Caco-2 (cell line): ENCODE data around the gene NCOA4. TPM values are rescaled to one million over a fixed set of nuclear protein-coding genes. Genes with fewer than 3 reads are reported as not detected.

Experiments
- BruUV-seq: library from RNA; stranded (reverse); fragments of 400-500 nt; replicated peaks from 2 replicates; lab custom pipeline; 2021; lab: Mats Ljungman, UMichigan
- CTCF ChIA-PET: fragments of 300-600 bp; sonication (Branson Sonifier 250); formaldehyde crosslinking; loops from one replicate; lab custom pipeline; 2022; ENCODE audit warnings: antibody characterized with exemption; lab: Charles Lee
- POLR2A ChIA-PET: fragments of 300-600 bp; sonication (Branson Sonifier 250); formaldehyde crosslinking; loops from one replicate; lab custom pipeline; 2022; ENCODE audit warnings: antibody characterized with exemption; lab: Charles Lee
- DNase-seq, 2 experiments: peaks; one replicate each; pipeline versions ENCODE4 v3.0.0 to v3.0.0-alpha.2; 2020 to 2022
- H3K27me3 ChIP-seq: replicated peaks from 2 replicates; pipeline ENCODE4 v1.6.0; 2011; ENCODE audit warnings: low read length; ENCODE audit not compliant: control insufficient read depth, insufficient read depth
- H3K36me3 ChIP-seq: 2 replicates; pipeline ENCODE4 v1.5.1; 2011; ENCODE audit warnings: low read length; ENCODE audit not compliant: control insufficient read depth, insufficient read depth
- H3K4me1 ChIP-seq: fragments of 250-450 bp; sonication (Bioruptor Pico); 2 replicates; pipeline ENCODE4 v1.5.1; 2020; ENCODE audit warnings: mild to moderate bottlenecking
- H3K4me3 ChIP-seq: 2 replicates; pipeline ENCODE4 v1.5.1; 2011; ENCODE audit warnings: low read depth, mild to moderate bottlenecking, control low read depth, low read length
- H3K9me3 ChIP-seq: fragments of 250-450 bp; sonication (Bioruptor Pico); 2 replicates; pipeline ENCODE4 v1.5.1; 2020; ENCODE audit warnings: mild to moderate bottlenecking, moderate library complexity
- H3K27ac Mint-ChIP-seq: one replicate; pipeline ENCODE4 v1.8.0; 2022; ENCODE audit warnings: mixed read lengths; ENCODE audit not compliant: unreplicated experiment
- H3K27me3 Mint-ChIP-seq: one replicate; pipeline ENCODE4 v1.8.0; 2022; ENCODE audit warnings: mixed read lengths; ENCODE audit not compliant: insufficient read depth, unreplicated experiment
- H3K36me3 Mint-ChIP-seq: one replicate; pipeline ENCODE4 v1.8.0; 2022; ENCODE audit warnings: mild to moderate bottlenecking, mixed read lengths; ENCODE audit not compliant: insufficient read depth, unreplicated experiment
- H3K4me1 Mint-ChIP-seq: one replicate; pipeline ENCODE4 v1.8.0; 2022; ENCODE audit warnings: low read depth, mixed read lengths; ENCODE audit not compliant: unreplicated experiment
- H3K4me3 Mint-ChIP-seq: one replicate; pipeline ENCODE4 v1.8.0; 2022; ENCODE audit warnings: mild to moderate bottlenecking, moderate library complexity, mixed read lengths; ENCODE audit not compliant: unreplicated experiment
- H3K9me3 Mint-ChIP-seq: one replicate; pipeline ENCODE4 v1.8.0; 2022; ENCODE audit warnings: mixed read lengths; ENCODE audit not compliant: unreplicated experiment
- CTCF ChIP-seq, 2 experiments: fragments of 200-600 bp in 1 of 2; IDR thresholded peaks; 1 replicate in 1 of 2; 2 replicates in 1 of 2; pipeline versions ENCODE4 v1.5.1 to v1.8.0; 2011 to 2022; ENCODE audit warnings: antibody characterized with exemption in 1 of 2, control low read depth in 1 of 2, inconsistent platforms in 1 of 2, low read depth in 1 of 2, low read length in 1 of 2, mild to moderate bottlenecking in 1 of 2, moderate library complexity in 1 of 2; ENCODE audit not compliant: insufficient read depth in 1 of 2, severe bottlenecking in 1 of 2, unreplicated experiment in 1 of 2
- intact Hi-C: fragments of 100-400 bp; cut with micrococcal nuclease; formaldehyde crosslinking; loops from one replicate; pipeline ENCODE4 v1.10.0; 2022; ENCODE audit not compliant: unreplicated experiment
- total RNA-seq: library from RNA; stranded (reverse); gene quantifications from 2 replicates; pipeline ENCODE4 v1.2.3, GENCODE V29; 2022

The NCOA4 gene
- total RNA-seq, 1 experiment from 2014 or later: 139 TPM

- Mint-ChIP-seq H3K9me3 (no peaks in the 10 kb centered on the region), H3K27ac (peak overlapping the region; percentile 98), H3K36me3 (peaks cover 30% of the 10 kb centered on the region), H3K27me3 (no peaks in the 10 kb centered on the region), H3K4me3 (peak overlapping the region; percentile 100), H3K4me1 (peaks cover 53% of the 10 kb centered on the region)
- Histone ChIP-seq H3K4me1 (peaks cover 52% of the 10 kb centered on the region), H3K9me3 (no peaks in the 10 kb centered on the region), H3K27me3 (no peaks in the 10 kb centered on the region), H3K4me3 (peak overlapping the region; percentile 95), H3K36me3 (0 out of 2 replicates have a peak, but pooled peaks cover 3% of the 10 kb centered on the region)
- ChIA-PET POLR2A (interaction anchor here (0.5 to 0.7 kb wide), 3 partner anchors 56 to 63 kb away, joined by 3 to 5 read pairs (median 3); no protein-coding TSS in a partner anchor), CTCF (interaction anchor here (0.6 to 0.9 kb wide), 4 partner anchors 9 to 41 kb away, joined by 3 to 7 read pairs (median 3); no protein-coding TSS in a partner anchor)
- no TSS peak for BruUV-seq
- DNase-seq: peak; percentile 80 to 84
- intact Hi-C loops: no loop called here
- peak; percentile 73 to 86 for TF ChIP-seq CTCF (IDR thresholded peaks at IDR 0.05; ENCODE audit: insufficient read depth in 1 of 2, low read depth in 1 of 2, low read length in 1 of 2, severe bottlenecking in 1 of 2, unreplicated experiment in 1 of 2)
These were observed 1.6 kb downstream of the NCOA4 start for GRCh38 chr10:46028584-46029460.

GRCh38 chr10:46026106-46026505, 4.3 kb downstream of the NCOA4 start:
- TF ChIP-seq CTCF (IDR thresholded peaks at IDR 0.05; ENCODE audit: insufficient read depth in 1 of 2, low read depth in 1 of 2, low read length in 1 of 2, severe bottlenecking in 1 of 2, unreplicated experiment in 1 of 2): no peak
- peaks cover 47% of the 10 kb centered on the region for H3K4me1 Mint-ChIP-seq
- no TSS peak for BruUV-seq

GRCh38 chr10:46025406-46025805, 5.0 kb downstream of the NCOA4 start:
- Mint-ChIP-seq H3K27ac (no peak overlapping the region), H3K4me1 (peaks cover 42% of the 10 kb centered on the region), H3K9me3 (no peaks in the 10 kb centered on the region), H3K4me3 (no peak overlapping the region), H3K36me3 (peaks cover 40% of the 10 kb centered on the region), H3K27me3 (no peaks in the 10 kb centered on the region)
- H3K9me3 ChIP-seq: no peaks in the 10 kb centered on the region
- H3K36me3 ChIP-seq: 0 out of 2 replicates have a peak, but pooled peaks cover 3% of the 10 kb centered on the region
- no peak for DNase-seq
- no peak overlapping the region for H3K4me3 ChIP-seq
- ChIA-PET CTCF (no interaction called here), POLR2A (no interaction called here)
- H3K27me3 ChIP-seq: no peaks in the 10 kb centered on the region
- peaks cover 31% of the 10 kb centered on the region for H3K4me1 ChIP-seq
- no peak for TF ChIP-seq CTCF (IDR thresholded peaks at IDR 0.05; ENCODE audit: insufficient read depth in 1 of 2, low read depth in 1 of 2, low read length in 1 of 2, severe bottlenecking in 1 of 2, unreplicated experiment in 1 of 2)
- BruUV-seq: no TSS peak
- intact Hi-C loops: no loop called here

More at GRCh38 chr10:46026106-46026505, 4.3 kb downstream of the NCOA4 start:
- ChIA-PET POLR2A (no interaction called here), CTCF (no interaction called here)
- Histone ChIP-seq H3K36me3 (0 out of 2 replicates have a peak, but pooled peaks cover 3% of the 10 kb centered on the region), H3K4me3 (no peak overlapping the region), H3K27me3 (no peaks in the 10 kb centered on the region), H3K9me3 (no peaks in the 10 kb centered on the region), H3K4me1 (peaks cover 28% of the 10 kb centered on the region)
- Mint-ChIP-seq H3K27me3 (no peaks in the 10 kb centered on the region), H3K4me3 (no peak overlapping the region), H3K27ac (no peak overlapping the region), H3K36me3 (peaks cover 45% of the 10 kb centered on the region), H3K9me3 (no peaks in the 10 kb centered on the region)
- DNase-seq: no peak
- intact Hi-C loops: no loop called here
